Loucy (cell line): ENCODE results near the gene WDR93.

Experiments used
- H2AFZ ChIP-seq: fragments of 200-600 bp; sonication (generic); 2 replicates; pipeline ENCODE4 v1.6.0; 2016; ENCODE audit warnings: antibody characterized with exemption, mild to moderate bottlenecking, low read length, moderate library complexity
- H3F3A ChIP-seq: fragments of 200-600 bp; 2 replicates; pipeline ENCODE4 v1.6.0; 2016; ENCODE audit warnings: antibody characterized with exemption, low read depth, mild to moderate bottlenecking
- H3K27me3 ChIP-seq: fragments of 200-600 bp; sonication (generic); 2 replicates; pipeline ENCODE4 v1.6.1; 2014; ENCODE audit warnings: low read length, mild to moderate bottlenecking; ENCODE audit not compliant: insufficient read depth, poor library complexity, severe bottlenecking
- H3K36me3 ChIP-seq: fragments of 200-600 bp; sonication (generic); 2 replicates; pipeline ENCODE4 v1.6.1; 2016; ENCODE audit warnings: low read length; ENCODE audit not compliant: insufficient read depth
- H3K4me1 ChIP-seq: fragments of 200-600 bp; sonication (generic); 2 replicates; pipeline ENCODE4 v1.5.1; 2014; ENCODE audit warnings: low read length, mild to moderate bottlenecking; ENCODE audit not compliant: insufficient read depth, poor library complexity, severe bottlenecking
- H3K4me2 ChIP-seq: fragments of 200-600 bp; sonication (generic); 2 replicates; pipeline ENCODE4 v1.6.0; 2014; ENCODE audit warnings: antibody characterized with exemption, low read length, low read depth, mild to moderate bottlenecking; ENCODE audit not compliant: poor library complexity, severe bottlenecking
- H3K4me3 ChIP-seq: fragments of 200-600 bp; sonication (generic); 2 replicates; pipeline ENCODE4 v1.5.1; 2014; ENCODE audit warnings: low read length, mild to moderate bottlenecking, mixed read lengths; ENCODE audit not compliant: poor library complexity, severe bottlenecking
- H3K79me2 ChIP-seq: fragments of 200-600 bp; sonication (generic); 2 replicates; pipeline ENCODE4 v1.6.1; 2014; ENCODE audit warnings: low read length; ENCODE audit not compliant: insufficient read depth
- H3K9ac ChIP-seq: fragments of 200-600 bp; sonication (generic); 2 replicates; pipeline ENCODE4 v1.6.0; 2014; ENCODE audit warnings: mild to moderate bottlenecking, low read depth, low read length, moderate library complexity; ENCODE audit not compliant: poor library complexity, severe bottlenecking
- H3K9me2 ChIP-seq: fragments of 200-600 bp; sonication (generic); replicated peaks from 2 replicates; pipeline ENCODE4 v1.6.1; 2016; ENCODE audit warnings: low read depth, low read length, mixed read lengths
- H3K9me3 ChIP-seq: fragments of 200-600 bp; sonication (generic); 2 replicates; pipeline ENCODE4 v1.6.1; 2014; ENCODE audit warnings: mild to moderate bottlenecking, antibody characterized with exemption, low read length, low read depth; ENCODE audit not compliant: insufficient read depth
- H4K20me1 ChIP-seq: fragments of 200-600 bp; sonication (generic); 2 replicates; pipeline ENCODE4 v1.6.0; 2014; ENCODE audit warnings: antibody characterized with exemption, low read length, mild to moderate bottlenecking; ENCODE audit not compliant: insufficient read depth, poor library complexity, severe bottlenecking
- CTCF ChIP-seq: fragments of 200-600 bp; sonication (generic); conservative IDR thresholded peaks from 2 replicates; pipeline ENCODE4 v1.5.1; 2014; ENCODE audit warnings: mild to moderate bottlenecking, antibody characterized with exemption, low read length
- EZH2phosphoT487 ChIP-seq: fragments of 200-600 bp; IDR thresholded peaks from 2 replicates; pipeline ENCODE4 v1.6.1; 2018; ENCODE audit warnings: antibody characterized with exemption, mild to moderate bottlenecking, moderate library complexity, borderline replicate concordance

Gene WDR93

GRCh38 chr15:89749054-89749453 lies 58.4 kb downstream of the WDR93 start:
- no peak overlapping the region for H3K4me2 ChIP-seq
- H3F3A ChIP-seq = no peaks in the 10 kb centered on the region
- no peak overlapping the region for H3K4me3 ChIP-seq
- no peaks in the 10 kb centered on the region for H3K4me1 ChIP-seq
- TF ChIP-seq CTCF = no peak
- no peak for TF ChIP-seq EZH2phosphoT487
- H3K9me2 ChIP-seq = no peaks in the 10 kb centered on the region
- H3K27me3 ChIP-seq = no peaks in the 10 kb centered on the region
- no peak overlapping the region for H2AFZ ChIP-seq
- no peaks in the 10 kb centered on the region for H3K79me2 ChIP-seq
- no peaks in the 10 kb centered on the region for H3K36me3 ChIP-seq
- no peak overlapping the region for H3K9ac ChIP-seq
- H4K20me1 ChIP-seq = no peaks in the 10 kb centered on the region
- no peaks in the 10 kb centered on the region for H3K9me3 ChIP-seq

- no peaks in the 10 kb centered on the region for H3K9me2 ChIP-seq
- H3K4me2 ChIP-seq = no peak overlapping the region
- H3K9ac ChIP-seq = no peak overlapping the region
- no peaks in the 10 kb centered on the region for H3K9me3 ChIP-seq
- no peaks in the 10 kb centered on the region for H3K36me3 ChIP-seq
- H4K20me1 ChIP-seq = no peaks in the 10 kb centered on the region
- H3K4me3 ChIP-seq = no peak overlapping the region
- H2AFZ ChIP-seq = no peak overlapping the region
- no peaks in the 10 kb centered on the region for H3K27me3 ChIP-seq
- H3K4me1 ChIP-seq = no peaks in the 10 kb centered on the region
- TF ChIP-seq CTCF = no peak
- TF ChIP-seq EZH2phosphoT487 = no peak
- no peaks in the 10 kb centered on the region for H3F3A ChIP-seq
- no peaks in the 10 kb centered on the region for H3K79me2 ChIP-seq
These were observed 58.9 kb downstream of the WDR93 start for GRCh38 chr15:89749526-89749925.

- Histone ChIP-seq H3K36me3 (no peaks in the 10 kb centered on the region), H3K4me2 (peak overlapping the region; percentile 69), H3F3A (no peaks in the 10 kb centered on the region), H3K4me1 (no peaks in the 10 kb centered on the region), H2AFZ (peak overlapping the region; percentile 60; the same call in 1 of the 2 replicates), H3K79me2 (no peaks in the 10 kb centered on the region), H4K20me1 (no peaks in the 10 kb centered on the region), H3K27me3 (no peaks in the 10 kb centered on the region), H3K4me3 (peak overlapping the region; percentile 76), H3K9ac (peak overlapping the region; percentile 74), H3K9me3 (no peaks in the 10 kb centered on the region), H3K9me2 (no peaks in the 10 kb centered on the region)
- TF ChIP-seq CTCF (no peak), EZH2phosphoT487 (no peak)
These were observed 59.4 kb downstream of the WDR93 start for GRCh38 chr15:89749951-89750559.
